ENCODE measurements around the gene SSR2.
A peak's percentile ranks its signal among the peaks of the same experiment; 100 is the strongest.

Gene SSR2

DNA sequence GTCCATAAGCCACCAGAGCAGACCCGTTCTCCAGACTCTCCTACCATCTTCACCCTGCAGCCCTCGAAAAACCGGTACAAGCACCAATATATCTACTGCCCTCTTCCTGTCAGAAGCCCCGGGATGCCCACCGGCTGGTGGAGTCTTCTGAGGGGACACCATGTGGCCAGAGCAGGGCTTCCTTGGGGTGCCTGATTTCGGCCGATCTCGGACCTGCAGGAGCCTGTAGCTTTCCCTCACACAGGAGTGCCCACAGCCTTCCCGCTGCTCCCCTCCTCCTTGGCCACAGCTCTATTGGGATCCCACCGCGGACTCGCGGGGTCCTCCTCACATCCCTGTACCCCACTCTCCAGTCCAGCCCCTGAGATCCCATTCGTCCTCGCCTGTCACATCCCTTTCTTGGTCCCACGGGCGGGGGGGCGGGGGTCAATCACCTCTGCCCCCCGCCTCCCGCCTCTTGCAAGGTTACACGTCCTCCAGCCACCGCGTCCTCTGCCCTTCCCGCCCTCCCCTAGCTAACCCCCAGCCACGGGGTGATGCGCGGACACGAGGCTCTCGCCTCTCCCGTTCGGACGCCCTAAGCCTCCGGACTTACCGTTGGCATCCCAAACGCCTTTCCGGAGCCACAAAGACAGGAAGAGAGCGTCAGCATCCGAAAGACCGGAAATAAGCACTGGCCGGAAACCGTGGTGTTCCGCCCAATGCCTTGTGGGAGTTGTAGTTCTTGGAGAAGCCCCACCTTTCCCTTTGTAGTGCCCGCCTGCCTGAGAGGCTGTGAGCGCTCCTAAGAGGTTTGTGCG lies at the start of gene SSR2:
Gene SSR2, minus strand, starts transcription at position 659 of the 800 bp plus-strand sequence. CDS start 784 bp downstream, outside the sequence.
- DNase-seq (ENCODE audit: low read depth in 3 of 3): peak; percentile 54 to 66 (median 65)

DNA sequence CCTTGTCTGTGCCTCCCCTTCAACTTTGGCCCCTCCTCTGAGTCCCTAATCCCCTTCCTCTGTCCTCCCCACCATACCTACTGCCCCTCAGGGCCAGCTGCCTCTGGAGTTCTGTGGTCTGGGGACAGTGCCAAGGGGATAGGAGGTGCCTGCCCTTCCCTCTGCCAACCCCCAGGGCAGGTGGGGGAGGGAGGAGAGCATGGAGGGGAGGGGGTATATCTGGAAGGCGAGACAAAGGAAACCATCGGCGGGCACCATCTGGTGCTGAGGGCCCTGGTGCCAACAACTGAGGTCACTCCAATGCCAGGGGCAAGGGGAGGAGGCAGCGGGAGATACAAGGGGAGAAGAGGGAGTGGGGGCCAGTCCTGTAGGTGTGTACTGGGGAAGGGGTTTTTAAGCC lies 49.8 kb upstream of the SSR2 start:
- no peak for DNase-seq (ENCODE audit: low read depth in 3 of 3)

DNA sequence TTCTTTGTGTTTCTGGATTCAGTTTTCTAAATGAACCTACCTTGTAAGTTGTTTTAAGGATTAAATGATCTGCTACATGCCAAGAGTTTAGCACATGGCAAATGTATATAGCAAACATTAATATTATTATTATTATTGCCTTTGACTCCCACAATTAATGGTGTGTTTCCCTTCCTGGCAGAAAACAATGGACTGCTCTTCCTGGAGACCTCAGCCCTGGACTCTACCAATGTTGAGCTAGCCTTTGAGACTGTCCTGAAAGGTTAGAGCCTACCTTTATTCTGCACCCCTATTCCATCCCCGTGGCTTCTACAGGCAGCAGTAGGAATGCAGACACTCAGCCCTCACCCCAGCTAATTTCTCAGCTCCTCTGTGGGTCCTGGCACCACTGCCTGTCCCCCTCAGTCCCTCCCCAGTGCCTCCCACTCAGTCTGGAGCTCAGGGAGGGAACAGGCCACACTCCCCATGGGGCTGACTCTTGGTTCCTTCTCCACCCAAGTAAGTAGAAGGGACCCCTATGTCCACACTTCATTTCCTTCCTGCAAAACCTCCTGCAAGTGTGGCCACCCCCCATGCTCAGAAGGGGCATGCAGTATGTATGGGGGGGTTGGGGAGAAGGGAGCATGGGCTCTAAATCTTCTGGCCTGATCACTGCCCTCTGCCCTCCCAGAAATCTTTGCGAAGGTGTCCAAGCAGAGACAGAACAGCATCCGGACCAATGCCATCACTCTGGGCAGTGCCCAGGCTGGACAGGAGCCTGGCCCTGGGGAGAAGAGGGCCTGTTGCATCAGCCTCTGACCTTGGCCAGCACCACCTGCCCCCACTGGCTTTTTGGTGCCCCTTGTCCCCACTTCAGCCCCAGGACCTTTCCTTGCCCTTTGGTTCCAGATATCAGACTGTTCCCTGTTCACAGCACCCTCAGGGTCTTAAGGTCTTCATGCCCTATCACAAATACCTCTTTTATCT lies 49.0 kb upstream of the SSR2 start:
- no peak for DNase-seq (ENCODE audit: low read depth in 3 of 3)

- no peak for DNase-seq (ENCODE audit: low read depth in 3 of 3)
Measured at GRCh38 chr1:156067262-156067661, 46.5 kb upstream of the SSR2 start.

GRCh38 chr1:156065871-156066270 lies 45.1 kb upstream of the SSR2 start:
- DNase-seq (ENCODE audit: low read depth in 3 of 3): no peak

DNA sequence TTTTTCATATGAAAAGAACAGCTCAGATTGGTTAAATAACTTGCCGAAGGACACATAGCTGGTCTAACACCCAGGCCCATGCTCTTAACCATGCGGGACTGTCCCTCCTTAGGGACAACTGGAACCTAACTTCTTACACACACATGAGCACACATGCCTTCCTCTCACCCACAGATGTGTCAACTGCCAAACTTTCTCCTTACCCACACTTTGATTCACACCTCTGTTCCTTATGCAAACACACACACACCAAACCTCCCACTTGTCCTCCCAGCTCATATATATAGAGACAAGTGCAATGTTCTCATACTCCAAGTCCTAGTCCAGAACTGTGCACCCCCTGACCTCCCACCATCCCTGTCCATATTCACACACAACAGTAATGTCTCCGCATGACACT lies 44.5 kb upstream of the SSR2 start:
- no peak for DNase-seq (ENCODE audit: low read depth in 3 of 3)

- no peak for DNase-seq (ENCODE audit: low read depth in 3 of 3)
Measured at GRCh38 chr1:156064615-156065014, 43.9 kb upstream of the SSR2 start.

GRCh38 chr1:156063997-156064285 lies 43.2 kb upstream of the SSR2 start:
- DNase-seq (ENCODE audit: low read depth in 3 of 3): no peak

DNA sequence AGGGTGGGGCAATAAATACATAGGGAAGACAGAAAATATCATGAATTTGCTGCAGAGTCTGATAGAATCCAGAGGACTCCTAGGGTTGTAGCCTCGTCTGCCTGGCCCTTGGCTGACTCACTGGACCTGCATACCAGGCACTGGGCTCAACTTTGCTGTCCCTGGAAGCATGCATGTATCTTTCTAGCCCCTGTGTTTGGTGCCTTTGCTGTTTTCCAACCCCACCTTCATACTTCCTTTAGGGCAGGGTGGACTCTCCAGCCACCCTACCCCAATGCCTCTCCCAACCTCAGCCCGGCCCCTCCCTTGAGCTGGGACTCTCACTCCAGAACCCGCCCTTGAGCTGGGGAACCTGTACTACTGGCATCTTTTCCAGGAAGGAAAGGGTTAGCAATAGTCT lies 41.4 kb upstream of the SSR2 start:
- no peak for DNase-seq (ENCODE audit: low read depth in 3 of 3)

DNA sequence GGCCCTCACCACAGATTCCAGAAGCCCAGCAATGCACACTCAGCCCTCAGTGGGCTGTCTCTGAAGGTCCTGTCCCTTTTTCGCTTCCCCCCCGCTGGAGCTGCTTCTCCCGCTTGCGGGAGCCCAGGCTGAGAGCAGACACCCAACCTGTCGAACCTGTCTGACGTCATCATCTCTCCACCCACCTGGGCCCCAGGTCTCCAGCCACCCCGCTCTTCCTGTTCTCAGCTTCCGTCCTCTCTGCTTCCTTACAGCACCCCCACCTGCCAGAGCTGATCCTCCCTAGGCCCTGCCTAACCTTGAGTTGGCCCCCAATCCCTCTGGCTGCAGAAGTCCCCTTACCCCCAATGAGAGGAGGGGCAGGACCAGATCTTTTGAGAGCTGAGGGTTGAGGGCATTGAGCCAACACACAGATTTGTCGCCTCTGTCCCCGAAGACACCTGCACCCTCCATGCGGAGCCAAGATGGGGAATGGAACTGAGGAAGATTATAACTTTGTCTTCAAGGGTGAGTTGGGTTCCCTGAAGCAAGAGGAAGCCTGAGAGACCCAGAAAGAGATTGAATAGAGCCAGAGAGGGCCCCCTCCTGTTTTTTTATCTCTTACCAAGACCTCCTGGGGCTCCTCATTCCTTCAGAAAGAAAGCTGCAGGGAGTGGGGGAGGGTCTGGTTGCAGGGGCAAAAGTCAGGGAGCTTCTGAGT lies 40.3 kb upstream of the SSR2 start, which contains the start of gene RAB25:
Gene RAB25, plus strand, starts transcription at position 224 of the 700 bp plus-strand sequence. Its CDS starts 241 bp downstream, at position 465.
- no peak for DNase-seq (ENCODE audit: low read depth in 3 of 3)

DNA sequence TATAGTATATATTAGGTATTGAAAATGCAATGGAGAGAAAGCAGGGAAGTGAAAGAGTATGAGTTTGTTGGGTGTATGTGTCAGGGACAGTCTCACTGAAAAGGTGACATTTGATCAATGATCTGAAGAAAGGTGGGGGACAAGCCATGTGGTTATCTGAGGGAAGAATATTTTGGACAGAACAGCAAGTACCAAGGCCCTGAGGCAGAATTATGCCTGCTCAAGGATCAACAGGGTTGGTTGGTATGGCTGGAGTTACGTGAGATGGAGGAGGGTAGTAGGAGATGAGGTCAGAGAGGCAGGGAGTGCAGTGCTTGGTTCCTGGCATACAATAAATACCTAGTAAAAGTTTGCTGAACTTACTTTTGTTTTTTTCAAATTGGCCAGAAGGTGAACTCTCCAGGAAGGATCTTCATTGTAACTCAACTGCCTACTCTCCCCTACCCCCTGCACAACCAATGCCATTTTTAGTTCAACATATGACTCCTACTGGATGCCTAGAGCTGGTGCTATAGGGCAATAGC lies 35.6 kb upstream of the SSR2 start:
- DNase-seq (ENCODE audit: low read depth in 3 of 3): no peak

DNA sequence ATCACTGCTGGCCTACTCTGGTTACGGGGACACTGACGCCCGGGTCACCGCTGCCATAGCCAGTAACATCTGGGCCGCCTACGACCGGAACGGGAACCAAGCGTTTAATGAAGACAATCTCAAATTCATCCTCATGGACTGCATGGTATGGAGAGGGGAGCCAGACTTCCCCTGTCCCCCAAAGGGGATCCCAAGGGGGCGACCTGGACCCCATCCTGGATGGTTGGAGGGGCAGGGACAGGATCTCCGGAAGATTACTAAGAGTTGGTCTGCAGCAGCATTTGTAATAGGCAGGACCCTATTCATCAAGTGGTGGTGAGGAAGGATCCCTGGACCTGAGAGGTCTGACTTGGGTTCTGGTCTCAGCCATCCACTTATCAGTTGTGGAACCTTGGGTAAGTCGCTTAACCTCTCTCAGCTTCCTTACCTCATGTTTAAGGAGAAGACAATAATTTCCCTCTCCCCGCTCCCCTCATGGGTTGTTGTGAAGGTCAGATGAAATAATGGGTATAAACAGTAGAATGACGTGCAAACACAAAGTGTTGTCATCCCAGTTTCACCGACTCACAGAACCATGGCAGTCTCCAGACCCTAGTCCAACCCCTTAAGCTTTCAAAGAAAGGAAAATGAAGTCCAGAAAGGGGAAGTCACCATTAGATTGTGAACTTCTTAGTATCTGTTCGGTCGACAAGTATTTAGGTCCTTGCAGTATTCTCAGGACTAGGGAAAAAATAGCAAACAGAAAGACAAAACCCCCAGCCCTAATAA lies 34.7 kb upstream of the SSR2 start:
- DNase-seq (ENCODE audit: low read depth in 3 of 3): no peak

- DNase-seq (ENCODE audit: low read depth in 3 of 3): peak; percentile 90 to 96 (median 94)
Measured at GRCh38 chr1:156054500-156055280, 33.9 kb upstream of the SSR2 start, which contains the start of gene LAMTOR2. TSS of gene LAMTOR2 (plus strand) at chr1:156054782. CDS start at chr1:156054890, 108 bp downstream.

DNA sequence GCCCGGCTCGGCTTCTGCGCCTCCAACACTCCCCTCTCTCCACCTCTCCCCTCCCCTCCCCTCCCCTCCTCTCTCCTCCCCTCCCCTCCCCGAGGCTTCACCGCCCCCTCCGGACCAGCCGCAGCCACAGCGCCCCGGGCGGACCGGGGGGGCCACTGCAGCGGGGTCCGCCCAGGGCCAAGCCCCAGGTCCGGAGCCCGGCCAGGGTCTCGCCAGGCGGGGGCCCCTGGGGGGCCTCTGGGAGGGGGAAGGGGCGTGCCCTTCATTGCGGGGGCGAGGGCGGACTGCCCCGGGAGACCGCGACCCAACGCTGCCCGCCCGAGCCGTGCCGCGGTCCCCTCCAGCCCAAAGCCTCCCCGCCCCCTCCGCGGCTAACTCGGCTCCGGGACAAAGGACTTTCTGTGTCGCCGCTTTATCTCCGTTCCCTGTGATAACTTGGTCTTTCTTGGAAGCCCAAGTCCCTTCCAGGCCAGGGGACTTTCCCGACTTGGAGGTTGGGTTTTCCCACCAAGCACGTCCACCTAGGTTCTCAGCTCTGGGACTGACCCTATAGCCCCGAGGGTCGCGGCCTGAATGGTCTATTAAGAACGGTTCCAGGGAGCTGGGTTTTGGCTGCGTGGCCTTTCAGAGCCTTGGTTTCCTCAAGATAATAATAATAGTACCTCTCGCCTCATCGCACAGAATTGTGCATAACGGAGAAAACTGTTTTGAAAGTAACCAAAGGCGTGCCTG lies 33.2 kb upstream of the SSR2 start, which contains the start of gene UBQLN4:
Gene UBQLN4, minus strand, starts transcription at position 31 of the 732 bp plus-strand sequence. CDS start 97 bp downstream, outside the sequence.
- DNase-seq (ENCODE audit: low read depth in 3 of 3): peak; percentile 71 to 81 (median 75)

DNA sequence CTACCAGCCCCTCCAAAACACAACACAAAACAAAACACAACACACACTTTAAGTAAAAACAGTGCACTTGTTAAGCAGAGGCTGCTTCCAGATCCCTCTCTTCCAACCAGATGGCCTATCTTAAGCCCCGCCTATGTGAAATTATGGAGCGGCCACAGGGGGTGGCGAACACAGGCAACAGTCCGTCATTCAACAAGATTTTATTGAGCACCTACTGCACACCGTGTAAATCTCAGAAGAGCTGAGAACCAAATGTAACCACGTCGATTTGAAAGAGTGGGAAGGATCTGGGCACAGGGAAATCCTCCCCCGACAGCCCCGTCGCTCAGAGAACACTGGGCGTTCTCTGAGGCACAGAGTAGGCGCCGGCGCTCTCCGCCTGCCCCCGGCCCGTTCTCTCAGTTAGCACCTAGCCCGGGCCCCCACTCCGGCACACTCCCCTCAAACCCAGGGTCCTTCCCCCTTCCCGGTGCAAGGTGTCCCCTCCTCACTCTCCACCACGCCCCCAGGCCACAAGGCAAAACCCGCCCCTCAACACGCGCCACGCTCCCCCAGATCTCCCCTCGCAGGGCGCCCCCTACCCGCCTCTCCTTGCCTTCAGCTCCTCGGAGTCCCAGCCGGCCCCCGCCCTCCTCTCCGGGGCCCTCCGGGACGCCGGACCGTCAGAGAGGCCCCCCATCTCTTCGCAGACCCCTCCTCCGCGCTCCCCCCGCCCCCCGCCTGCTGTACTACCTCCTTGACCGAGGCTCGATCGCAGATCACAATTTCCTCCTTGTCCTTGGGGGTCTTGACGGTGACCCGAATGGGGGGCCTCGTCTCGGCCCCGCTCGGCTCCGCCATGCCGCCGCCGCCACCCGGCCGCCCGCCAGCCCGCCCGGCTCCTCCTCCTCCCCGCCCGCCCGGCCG lies 32.4 kb upstream of the SSR2 start:
- peak; percentile 49 to 63 (median 49) for DNase-seq (ENCODE audit: low read depth in 3 of 3)

GRCh38 chr1:156051011-156051725 lies 30.4 kb upstream of the SSR2 start:
- no peak for DNase-seq (ENCODE audit: low read depth in 3 of 3)

DNA sequence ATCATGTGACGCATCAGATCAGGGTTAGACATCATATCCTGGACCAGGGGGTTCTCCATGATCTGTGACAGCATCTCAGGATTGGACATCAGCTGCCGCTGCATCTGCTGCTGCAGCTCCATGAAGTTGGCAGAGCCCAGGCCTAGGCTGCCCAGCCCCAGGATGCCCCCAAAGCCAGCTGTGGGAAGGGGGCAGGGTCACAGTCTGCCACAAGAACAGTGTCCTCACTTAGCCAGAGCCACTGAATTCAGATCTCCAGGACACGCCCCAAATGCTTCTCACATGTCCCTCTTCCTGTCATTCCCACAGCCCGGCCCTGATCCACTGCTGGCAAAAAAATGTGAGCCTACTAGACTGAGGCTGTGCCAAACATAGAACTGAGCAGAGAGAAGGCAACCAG lies 29.6 kb upstream of the SSR2 start:
- DNase-seq (ENCODE audit: low read depth in 3 of 3): no peak
